ENCODE data around the gene C17orf113. TPM values are rescaled to one million over a fixed set of nuclear protein-coding genes. Genes with fewer than 3 reads are reported as not detected.

C17orf113 gene
- total RNA-seq, 1 donor from 2014 or later: 1.8 TPM

Other genes starting within 250 kb of the C17orf113 start
- 27.9 TPM for gene P3H4, start 238.7 kb downstream of the C17orf113 start, total RNA-seq
- gene FKBP10, start 237.6 kb downstream of the C17orf113 start, total RNA-seq: 97.2 TPM
- gene NT5C3B, start 214.4 kb downstream of the C17orf113 start, total RNA-seq: 43.6 TPM
- 0.20 TPM for gene KLHL10, start 212.8 kb downstream of the C17orf113 start, total RNA-seq
- gene KLHL11, start 185.2 kb downstream of the C17orf113 start, total RNA-seq: 25.8 TPM
- 106 TPM for gene ACLY, start 131.7 kb downstream of the C17orf113 start, total RNA-seq
- gene ODAD4, start 120.0 kb downstream of the C17orf113 start, total RNA-seq: 0.89 TPM
- 34.0 TPM for gene CNP, start 83.8 kb downstream of the C17orf113 start, total RNA-seq
- gene DNAJC7, start 33.2 kb downstream of the C17orf113 start, total RNA-seq: 74.8 TPM
- 21.5 TPM for gene NKIRAS2, start 30.5 kb downstream of the C17orf113 start, total RNA-seq
- 1.3 TPM for gene ZNF385C, start 47.9 kb upstream of the C17orf113 start, total RNA-seq
- gene DHX58, start 62.1 kb upstream of the C17orf113 start, total RNA-seq: 5.4 TPM
- 19.2 TPM for gene KAT2A, start 70.8 kb upstream of the C17orf113 start, total RNA-seq
- not detected for gene HSPB9, start 72.2 kb upstream of the C17orf113 start, total RNA-seq
- gene RAB5C, start 104.4 kb upstream of the C17orf113 start, total RNA-seq: 38.8 TPM
- not detected for gene KCNH4, start 130.5 kb upstream of the C17orf113 start, total RNA-seq
- gene HCRT, start 134.9 kb upstream of the C17orf113 start, total RNA-seq: not detected
- gene GHDC, start 143.9 kb upstream of the C17orf113 start, total RNA-seq: 5.4 TPM
- gene STAT5B, start 225.8 kb upstream of the C17orf113 start, total RNA-seq: 35.6 TPM
- gene STAT5A, start 237.9 kb upstream of the C17orf113 start, total RNA-seq: 27.8 TPM

Measured in skin of body (tissue), 1 donor.